ENCODE results near the gene RPL35.

DNA sequence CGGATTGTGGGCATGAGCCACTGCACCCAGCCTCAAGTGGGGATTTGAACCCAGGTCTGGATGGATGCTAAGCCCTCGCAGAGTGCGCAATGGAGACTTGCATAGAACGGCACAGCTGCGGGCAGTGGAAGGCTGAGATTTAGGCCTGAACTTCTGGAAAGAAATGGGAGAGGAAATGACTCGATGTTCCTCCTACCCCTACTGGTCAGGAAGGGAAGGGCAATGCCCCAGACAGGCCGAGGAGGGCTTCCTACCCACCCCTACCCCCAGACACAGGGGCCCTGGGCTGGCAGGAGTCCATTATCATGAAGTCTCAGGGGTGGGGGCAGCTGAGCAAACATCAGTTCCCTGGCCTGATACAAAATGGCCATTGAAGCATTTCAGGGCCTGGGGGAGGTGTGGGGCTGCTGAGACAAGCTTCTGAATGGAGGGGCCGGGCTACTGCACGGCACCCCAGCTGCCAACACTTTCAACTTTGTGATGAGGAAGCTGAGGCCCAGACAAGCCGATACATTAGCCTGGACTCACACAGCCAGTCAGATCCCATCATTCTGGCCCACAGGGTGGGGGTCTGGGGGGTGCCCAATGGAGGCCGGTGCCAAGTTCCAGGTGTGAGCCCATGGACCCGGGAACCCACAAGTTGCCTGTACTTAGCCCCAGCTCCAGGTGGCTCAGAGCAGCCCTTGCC is 22.0 kb downstream of the RPL35 start:
- TF ChIP-seq POLR2A (IDR thresholded peaks at IDR 0.05) (no peak), POLR2AphosphoS5 (IDR thresholded peaks at IDR 0.05; ENCODE audit: insufficient read depth in 1 of 2, low read depth in 1 of 2) (no peak)

Measured in vagina (tissue), 2 donors.